Sigmoid colon (tissue), 4 donors: ENCODE results near the gene GHRHR.

Experiments used
- CTCF ChIP-seq, 4 experiments: fragments of 450-650 bp in 3 of 4; fragments of 200-600 bp in 1 of 4; IDR thresholded peaks; one replicate each; pipeline ENCODE4 v1.5.1; 2016 to 2019; ENCODE audit warnings: antibody characterized with exemption in 4 of 4, mild to moderate bottlenecking in 3 of 4, moderate library complexity in 2 of 4
- EP300 ChIP-seq, 4 donors: sonication (generic); formaldehyde crosslinking; IDR thresholded peaks; one replicate each; pipeline ENCODE4 v1.6.1; 2017; ENCODE audit warnings: antibody characterized with exemption in 4 of 4
- POLR2A ChIP-seq, 2 donors: fragments of 450-650 bp; IDR thresholded peaks; one replicate each; pipeline ENCODE4 v1.6.1; 2016; ENCODE audit warnings: antibody characterized with exemption in 2 of 2, mild to moderate bottlenecking in 2 of 2, moderate library complexity in 2 of 2
- POLR2AphosphoS5 ChIP-seq, 4 donors: sonication (generic); formaldehyde crosslinking; IDR thresholded peaks; one replicate each; pipeline ENCODE4 v1.6.1; 2017; ENCODE audit warnings: antibody characterized with exemption in 4 of 4

- TF ChIP-seq CTCF (IDR thresholded peaks at IDR 0.05) (no peak), POLR2A (IDR thresholded peaks at IDR 0.05) (no peak), POLR2AphosphoS5 (IDR thresholded peaks at IDR 0.05) (no peak), EP300 (IDR thresholded peaks at IDR 0.05) (no peak)
These were observed 37.0 kb downstream of the GHRHR start for GRCh38 chr7:31000779-31001178.
